ENCODE data around the gene PPFIBP1. TPM values are rescaled to one million over a fixed set of nuclear protein-coding genes. Genes with fewer than 3 reads are reported as not detected.

Gene PPFIBP1
- total RNA-seq, 1 experiment from 2014 or later = 88.6 TPM

DNA sequence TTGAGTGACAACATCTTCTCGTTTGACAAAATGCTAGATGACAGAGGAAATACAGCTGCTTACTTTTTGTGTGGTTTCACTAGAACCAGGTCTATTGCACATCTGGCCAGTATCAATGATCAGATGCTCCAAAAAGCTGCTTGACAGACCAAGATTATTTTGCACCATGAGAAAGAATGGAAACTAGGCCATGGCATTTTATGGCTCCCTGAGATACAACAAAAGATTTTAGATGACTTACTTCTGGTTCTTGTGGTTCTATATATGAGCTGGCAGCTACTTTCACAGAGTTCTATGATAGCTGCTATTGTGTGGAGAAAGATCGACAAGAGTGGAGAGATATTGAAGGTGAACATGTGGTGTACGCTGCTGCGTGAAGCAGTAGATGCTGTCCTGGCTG lies 25.9 kb upstream of the PPFIBP1 start:
- Histone ChIP-seq H3K4me1 (ENCODE audit: control insufficient read depth, insufficient read depth, low read length) (no peaks in the 10 kb centered on the region), H3K36me3 (ENCODE audit: control insufficient read depth, insufficient read depth, low read length) (no peaks in the 10 kb centered on the region), H3K27me3 (ENCODE audit: control insufficient read depth, insufficient read depth, low read length) (no peaks in the 10 kb centered on the region), H3K27ac (ENCODE audit: low read length) (no peak overlapping the region), H3K9me3 (ENCODE audit: control insufficient read depth, insufficient read depth, low read depth, low read length) (no peaks in the 10 kb centered on the region), H3K4me3 (ENCODE audit: low read depth in 2 of 2, low read length in 2 of 2) (no peak overlapping the region)
- in situ Hi-C loops (cut with HindIII; ENCODE audit: low pct_unique_long_range_greater_than_20kb, low sequenced_read_pairs) (no loop called here), intact Hi-C loops (cut with micrococcal nuclease; ENCODE audit: unreplicated experiment) (no loop called here)
- POLR2A ChIA-PET = no interaction called here
- no TSS peak for BruUV-seq (replicated peaks)
- TF ChIP-seq SIN3A (IDR thresholded peaks at IDR 0.05; ENCODE audit: borderline replicate concordance, insufficient read depth, low read depth, low read length) (no peak), POLR2AphosphoS5 (IDR thresholded peaks at IDR 0.05; ENCODE audit: low read depth, low read length) (no peak), TCF7L2 (IDR thresholded peaks at IDR 0.05; ENCODE audit: low read depth, low read length) (no peak)
- TF ChIP-seq, protein P1, sequence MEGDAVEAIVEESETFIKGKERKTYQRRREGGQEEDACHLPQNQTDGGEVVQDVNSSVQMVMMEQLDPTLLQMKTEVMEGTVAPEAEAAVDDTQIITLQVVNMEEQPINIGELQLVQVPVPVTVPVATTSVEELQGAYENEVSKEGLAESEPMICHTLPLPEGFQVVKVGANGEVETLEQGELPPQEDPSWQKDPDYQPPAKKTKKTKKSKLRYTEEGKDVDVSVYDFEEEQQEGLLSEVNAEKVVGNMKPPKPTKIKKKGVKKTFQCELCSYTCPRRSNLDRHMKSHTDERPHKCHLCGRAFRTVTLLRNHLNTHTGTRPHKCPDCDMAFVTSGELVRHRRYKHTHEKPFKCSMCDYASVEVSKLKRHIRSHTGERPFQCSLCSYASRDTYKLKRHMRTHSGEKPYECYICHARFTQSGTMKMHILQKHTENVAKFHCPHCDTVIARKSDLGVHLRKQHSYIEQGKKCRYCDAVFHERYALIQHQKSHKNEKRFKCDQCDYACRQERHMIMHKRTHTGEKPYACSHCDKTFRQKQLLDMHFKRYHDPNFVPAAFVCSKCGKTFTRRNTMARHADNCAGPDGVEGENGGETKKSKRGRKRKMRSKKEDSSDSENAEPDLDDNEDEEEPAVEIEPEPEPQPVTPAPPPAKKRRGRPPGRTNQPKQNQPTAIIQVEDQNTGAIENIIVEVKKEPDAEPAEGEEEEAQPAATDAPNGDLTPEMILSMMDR (IDR thresholded peaks at IDR 0.05) = no peak
- TF ChIP-seq, protein P2, sequence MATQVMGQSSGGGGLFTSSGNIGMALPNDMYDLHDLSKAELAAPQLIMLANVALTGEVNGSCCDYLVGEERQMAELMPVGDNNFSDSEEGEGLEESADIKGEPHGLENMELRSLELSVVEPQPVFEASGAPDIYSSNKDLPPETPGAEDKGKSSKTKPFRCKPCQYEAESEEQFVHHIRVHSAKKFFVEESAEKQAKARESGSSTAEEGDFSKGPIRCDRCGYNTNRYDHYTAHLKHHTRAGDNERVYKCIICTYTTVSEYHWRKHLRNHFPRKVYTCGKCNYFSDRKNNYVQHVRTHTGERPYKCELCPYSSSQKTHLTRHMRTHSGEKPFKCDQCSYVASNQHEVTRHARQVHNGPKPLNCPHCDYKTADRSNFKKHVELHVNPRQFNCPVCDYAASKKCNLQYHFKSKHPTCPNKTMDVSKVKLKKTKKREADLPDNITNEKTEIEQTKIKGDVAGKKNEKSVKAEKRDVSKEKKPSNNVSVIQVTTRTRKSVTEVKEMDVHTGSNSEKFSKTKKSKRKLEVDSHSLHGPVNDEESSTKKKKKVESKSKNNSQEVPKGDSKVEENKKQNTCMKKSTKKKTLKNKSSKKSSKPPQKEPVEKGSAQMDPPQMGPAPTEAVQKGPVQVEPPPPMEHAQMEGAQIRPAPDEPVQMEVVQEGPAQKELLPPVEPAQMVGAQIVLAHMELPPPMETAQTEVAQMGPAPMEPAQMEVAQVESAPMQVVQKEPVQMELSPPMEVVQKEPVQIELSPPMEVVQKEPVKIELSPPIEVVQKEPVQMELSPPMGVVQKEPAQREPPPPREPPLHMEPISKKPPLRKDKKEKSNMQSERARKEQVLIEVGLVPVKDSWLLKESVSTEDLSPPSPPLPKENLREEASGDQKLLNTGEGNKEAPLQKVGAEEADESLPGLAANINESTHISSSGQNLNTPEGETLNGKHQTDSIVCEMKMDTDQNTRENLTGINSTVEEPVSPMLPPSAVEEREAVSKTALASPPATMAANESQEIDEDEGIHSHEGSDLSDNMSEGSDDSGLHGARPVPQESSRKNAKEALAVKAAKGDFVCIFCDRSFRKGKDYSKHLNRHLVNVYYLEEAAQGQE (IDR thresholded peaks at IDR 0.05; ENCODE audit: insufficient read depth in 1 of 2, low read depth in 2 of 2, low read length in 1 of 2) = no peak
- DNase-seq (ENCODE audit: low read depth, low spot score) (no peak), ATAC-seq (no peak)
- CTCF ChIA-PET = no interaction called here

- TF ChIP-seq, protein P2 (IDR thresholded peaks at IDR 0.05; ENCODE audit: insufficient read depth in 1 of 2, low read depth in 2 of 2, low read length in 1 of 2) = no peak
- TF ChIP-seq SIN3A (IDR thresholded peaks at IDR 0.05; ENCODE audit: borderline replicate concordance, insufficient read depth, low read depth, low read length) (no peak), POLR2AphosphoS5 (IDR thresholded peaks at IDR 0.05; ENCODE audit: low read depth, low read length) (no peak), TCF7L2 (IDR thresholded peaks at IDR 0.05; ENCODE audit: low read depth, low read length) (no peak)
- TF ChIP-seq, protein P1 (IDR thresholded peaks at IDR 0.05) = no peak
- H3K27me3 ChIP-seq (ENCODE audit: control insufficient read depth, insufficient read depth, low read length) = no peaks in the 10 kb centered on the region
- ChIA-PET CTCF (no interaction called here), POLR2A (no interaction called here)
- in situ Hi-C loops (cut with HindIII; ENCODE audit: low pct_unique_long_range_greater_than_20kb, low sequenced_read_pairs) (no loop called here), intact Hi-C loops (cut with micrococcal nuclease; ENCODE audit: unreplicated experiment) (no loop called here)
- H3K27ac ChIP-seq (ENCODE audit: low read length) = no peak overlapping the region
- no TSS peak for BruUV-seq (replicated peaks)
- DNase-seq (ENCODE audit: low read depth, low spot score) = no peak
- no peaks in the 10 kb centered on the region for H3K36me3 ChIP-seq (ENCODE audit: control insufficient read depth, insufficient read depth, low read length)
- no peaks in the 10 kb centered on the region for H3K4me1 ChIP-seq (ENCODE audit: control insufficient read depth, insufficient read depth, low read length)
- H3K9me3 ChIP-seq (ENCODE audit: control insufficient read depth, insufficient read depth, low read depth, low read length) = no peaks in the 10 kb centered on the region
- H3K4me3 ChIP-seq (ENCODE audit: low read depth in 2 of 2, low read length in 2 of 2) = no peak overlapping the region
- no peak for ATAC-seq
These were observed 25.2 kb upstream of the PPFIBP1 start for GRCh38 chr12:27498761-27499160.
